ENCODE measurements around the gene IL10RB. TPM values are rescaled to one million over a fixed set of nuclear protein-coding genes. Genes with fewer than 3 reads are reported as not detected.

IL10RB gene
- total RNA-seq, 1 experiment from 2014 or later = 3.1 TPM

GRCh38 chr21:33289199-33289819 lies 23.1 kb downstream of the IL10RB start:
- Histone ChIP-seq H2BK5ac (ENCODE audit: insufficient read length, low read length) (no peak overlapping the region), H4K8ac (replicated peaks; ENCODE audit: insufficient read length, low read depth, low read length) (no peak overlapping the region), H3K27me3 (ENCODE audit: insufficient read depth, low read length) (no peaks in the 10 kb centered on the region), H2AFZ (ENCODE audit: low read length) (no peak overlapping the region), H3K9ac (ENCODE audit: extremely low read depth, insufficient read length, low read length) (no peak overlapping the region), H4K20me1 (ENCODE audit: control insufficient read depth, insufficient read depth, insufficient read length) (no peaks in the 10 kb centered on the region), H3K23ac (ENCODE audit: insufficient read length, low read depth, low read length) (no peak overlapping the region), H3K56ac (ENCODE audit: insufficient read length, low read depth, low read length) (no peak overlapping the region), H3K23me2 (ENCODE audit: insufficient read length, low read depth, low read length, poor library complexity, severe bottlenecking) (no peaks in the 10 kb centered on the region), H2AK5ac (ENCODE audit: insufficient read length, low read length) (no peak overlapping the region), H3K18ac (ENCODE audit: insufficient read length, low read depth, low read length) (no peak overlapping the region), H3K9me3 (ENCODE audit: control insufficient read depth, low read depth, low read length) (no peaks in the 10 kb centered on the region), H3T11ph (ENCODE audit: low read length) (no peak overlapping the region), H2BK120ac (ENCODE audit: low read depth, low read length, poor library complexity, severe bottlenecking) (no peak overlapping the region), H3K27ac (ENCODE audit: insufficient read length, low read depth, low read length) (no peak overlapping the region), H2BK15ac (ENCODE audit: low read depth, low read length) (no peak overlapping the region), H3K4me1 (ENCODE audit: insufficient read depth, low read length) (no peaks in the 10 kb centered on the region), H4K5ac (ENCODE audit: insufficient read length, low read depth, low read length) (no peak overlapping the region), H3K79me1 (ENCODE audit: insufficient read depth, low read depth, low read length, poor library complexity, severe bottlenecking) (no peaks in the 10 kb centered on the region), H3K4ac (ENCODE audit: low read depth, low read length) (no peak overlapping the region), H3K4me2 (ENCODE audit: insufficient read depth, insufficient read length, low read length) (no peak overlapping the region), H3K14ac (ENCODE audit: insufficient read depth, low read length) (0 out of 2 replicates have a peak overlapping the region, but pooled peaks have one; percentile 24), H4K91ac (ENCODE audit: insufficient read length, low read depth, low read length) (no peak overlapping the region), H3K79me2 (ENCODE audit: insufficient read depth, low read length) (no peaks in the 10 kb centered on the region), H2BK20ac (ENCODE audit: low read depth, low read length, poor library complexity, severe bottlenecking) (no peak overlapping the region), H2BK12ac (ENCODE audit: insufficient read length, low read depth, low read length) (no peak overlapping the region)
- no CpG with 5 or more reads among the region's 11 CpGs for WGBS (ENCODE audit: extremely low coverage, insufficient read length, low lambda C conversion rate)
- DNase-seq = no peak
- H3K9me3 Mint-ChIP-seq = no peaks in the 10 kb centered on the region
- H3K36me3 Mint-ChIP-seq (ENCODE audit: insufficient read depth in 1 of 3, low read depth in 3 of 3) = peaks cover 0 to 3% (median 0%) of the 10 kb centered on the region in 3 experiments; a peak in 3 of 7 replicates
- H3K4me3 Mint-ChIP-seq = no peak overlapping the region
- no peak overlapping the region for H3K27ac Mint-ChIP-seq
- H3K27me3 Mint-ChIP-seq (ENCODE audit: low read depth) = no peaks in the 10 kb centered on the region
- H3K4me1 Mint-ChIP-seq = no peaks in the 10 kb centered on the region
- TF ChIP-seq, protein P1, sequence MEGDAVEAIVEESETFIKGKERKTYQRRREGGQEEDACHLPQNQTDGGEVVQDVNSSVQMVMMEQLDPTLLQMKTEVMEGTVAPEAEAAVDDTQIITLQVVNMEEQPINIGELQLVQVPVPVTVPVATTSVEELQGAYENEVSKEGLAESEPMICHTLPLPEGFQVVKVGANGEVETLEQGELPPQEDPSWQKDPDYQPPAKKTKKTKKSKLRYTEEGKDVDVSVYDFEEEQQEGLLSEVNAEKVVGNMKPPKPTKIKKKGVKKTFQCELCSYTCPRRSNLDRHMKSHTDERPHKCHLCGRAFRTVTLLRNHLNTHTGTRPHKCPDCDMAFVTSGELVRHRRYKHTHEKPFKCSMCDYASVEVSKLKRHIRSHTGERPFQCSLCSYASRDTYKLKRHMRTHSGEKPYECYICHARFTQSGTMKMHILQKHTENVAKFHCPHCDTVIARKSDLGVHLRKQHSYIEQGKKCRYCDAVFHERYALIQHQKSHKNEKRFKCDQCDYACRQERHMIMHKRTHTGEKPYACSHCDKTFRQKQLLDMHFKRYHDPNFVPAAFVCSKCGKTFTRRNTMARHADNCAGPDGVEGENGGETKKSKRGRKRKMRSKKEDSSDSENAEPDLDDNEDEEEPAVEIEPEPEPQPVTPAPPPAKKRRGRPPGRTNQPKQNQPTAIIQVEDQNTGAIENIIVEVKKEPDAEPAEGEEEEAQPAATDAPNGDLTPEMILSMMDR (conservative IDR thresholded peaks at IDR 0.05) = no peak

All from H9 (cell line).